Measurements from ENCODE around the gene OMP.
"Not testable (repeated sequence)": the region's sequence is repeated elsewhere in the genome, so short reads cannot be mapped to it uniquely, and the experiment has no call there.

OMP gene, protein sequence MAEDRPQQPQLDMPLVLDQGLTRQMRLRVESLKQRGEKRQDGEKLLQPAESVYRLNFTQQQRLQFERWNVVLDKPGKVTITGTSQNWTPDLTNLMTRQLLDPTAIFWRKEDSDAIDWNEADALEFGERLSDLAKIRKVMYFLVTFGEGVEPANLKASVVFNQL

DNA sequence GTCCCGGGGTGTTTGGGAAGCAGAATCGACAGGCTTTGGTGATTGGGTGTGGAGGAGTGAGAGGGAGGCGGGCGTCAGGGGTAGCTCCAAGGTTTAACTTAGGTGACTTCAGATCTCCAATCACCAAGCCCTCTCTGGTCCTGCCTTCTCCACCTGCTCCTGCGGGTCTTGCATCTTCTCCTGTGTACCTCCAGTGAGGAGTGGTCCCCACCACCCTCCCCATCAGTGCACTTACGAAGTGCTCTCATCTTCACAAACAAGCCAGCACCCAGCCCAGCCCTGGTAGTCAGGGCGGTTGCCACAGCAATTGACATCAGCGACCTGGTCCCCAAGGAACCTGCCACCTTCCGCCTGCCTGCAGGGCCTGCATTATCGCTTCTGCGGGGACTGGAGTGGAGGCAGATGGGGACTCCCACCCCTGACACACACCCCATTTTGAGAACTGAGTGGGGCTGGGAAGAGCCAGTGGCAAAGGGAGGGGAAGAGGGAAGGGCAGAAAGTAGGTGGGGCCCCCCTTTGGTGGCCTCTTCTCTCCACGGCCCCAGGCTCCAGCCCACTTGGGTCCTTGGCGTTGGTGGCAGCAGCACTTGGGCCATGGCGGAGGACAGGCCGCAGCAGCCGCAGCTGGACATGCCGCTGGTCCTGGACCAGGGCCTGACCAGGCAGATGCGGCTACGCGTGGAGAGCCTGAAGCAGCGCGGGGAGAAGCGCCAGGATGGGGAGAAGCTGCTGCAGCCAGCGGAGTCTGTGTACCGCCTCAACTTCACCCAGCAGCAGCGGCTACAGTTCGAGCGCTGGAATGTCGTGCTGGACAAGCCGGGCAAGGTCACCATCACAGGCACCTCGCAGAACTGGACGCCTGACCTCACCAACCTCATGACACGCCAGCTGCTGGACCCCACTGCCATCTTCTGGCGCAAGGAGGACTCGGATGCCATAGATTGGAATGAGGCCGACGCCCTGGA is at the start of gene OMP:
Gene OMP, plus strand, starts transcription at position 595 of the 965 bp plus-strand sequence. Its CDS starts 0 bp downstream, at position 595.
- DNase-seq, result no peak

DNA sequence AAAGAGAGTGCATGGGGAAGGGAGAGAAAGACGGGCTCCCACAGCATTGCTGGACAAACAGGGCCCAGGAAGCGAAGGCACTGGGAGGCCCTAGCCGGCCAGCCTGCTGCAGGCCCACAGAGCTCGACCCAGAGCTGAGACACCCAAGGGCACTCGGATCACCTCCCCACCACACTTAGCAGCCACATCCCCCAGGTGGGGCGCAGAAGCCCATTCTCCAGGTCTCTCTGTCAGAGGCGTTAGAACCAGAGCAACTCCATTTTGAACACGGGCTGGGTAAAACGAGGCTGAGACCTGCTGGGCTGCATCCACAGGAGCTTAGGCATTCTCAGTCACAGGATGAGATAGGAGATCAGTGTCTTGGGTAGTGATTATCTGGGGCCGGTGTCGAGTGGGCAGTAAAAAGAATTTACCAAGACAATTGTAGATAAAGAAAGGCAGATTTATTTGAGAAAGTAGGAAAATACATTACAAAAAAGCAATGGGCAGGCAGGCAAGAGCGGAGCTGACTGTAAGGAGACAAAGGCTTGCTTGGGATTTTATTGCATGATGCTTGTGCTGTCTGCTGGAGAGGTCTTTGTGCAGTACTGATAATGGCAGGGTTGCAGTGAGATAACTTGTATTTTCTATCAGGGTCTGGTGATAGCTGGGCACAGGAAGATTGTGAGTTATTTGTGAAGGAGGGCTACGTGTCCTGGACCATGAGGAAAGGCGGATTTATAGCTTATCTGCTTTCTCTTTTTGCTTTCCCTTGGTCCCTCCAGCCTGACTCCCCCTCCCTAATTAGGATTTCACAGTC is 49.2 kb upstream of the OMP start:
- no peak for DNase-seq

DNA sequence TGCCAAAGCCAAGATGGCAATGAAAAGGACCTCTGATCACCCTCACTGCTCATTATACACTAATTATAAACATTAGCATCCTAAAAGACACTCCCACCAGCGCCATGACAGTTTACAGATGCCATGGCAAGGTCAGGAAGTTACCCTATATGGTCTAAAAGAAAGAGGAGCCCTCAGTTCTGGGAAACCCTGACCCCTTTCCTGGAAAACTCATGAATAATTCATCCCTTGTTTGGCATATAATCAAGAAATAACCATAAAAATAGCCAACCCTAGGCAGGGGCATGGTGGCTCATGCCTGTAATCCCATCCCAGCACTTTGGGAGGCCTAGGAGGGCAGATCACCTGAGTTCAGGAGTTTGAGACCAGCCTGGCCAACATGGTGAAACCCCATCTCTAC is 48.6 kb upstream of the OMP start:
- no peak for DNase-seq

DNA sequence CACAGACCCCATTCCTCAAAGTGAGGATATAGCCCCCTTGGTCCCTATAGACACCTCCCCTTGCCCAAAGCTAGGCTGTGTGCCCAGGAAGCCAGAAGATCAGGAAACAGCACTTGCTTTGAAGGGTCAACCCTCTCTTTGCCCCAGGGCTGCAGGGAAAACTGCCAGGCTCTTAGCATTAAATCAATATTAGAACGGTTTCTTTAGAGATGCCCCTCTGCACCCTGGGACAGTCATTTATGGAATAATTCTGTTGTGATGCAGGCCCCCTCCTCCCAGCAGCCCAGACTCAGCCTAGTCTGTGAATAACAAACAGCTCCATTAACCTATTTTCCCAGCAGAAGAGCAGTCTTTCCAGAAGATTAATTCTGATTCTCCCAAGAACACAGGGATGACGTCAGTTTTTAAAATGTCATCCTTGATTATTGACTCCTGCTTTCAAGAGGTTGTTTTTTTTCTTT is 47.5 kb upstream of the OMP start:
- no peak for DNase-seq

DNA sequence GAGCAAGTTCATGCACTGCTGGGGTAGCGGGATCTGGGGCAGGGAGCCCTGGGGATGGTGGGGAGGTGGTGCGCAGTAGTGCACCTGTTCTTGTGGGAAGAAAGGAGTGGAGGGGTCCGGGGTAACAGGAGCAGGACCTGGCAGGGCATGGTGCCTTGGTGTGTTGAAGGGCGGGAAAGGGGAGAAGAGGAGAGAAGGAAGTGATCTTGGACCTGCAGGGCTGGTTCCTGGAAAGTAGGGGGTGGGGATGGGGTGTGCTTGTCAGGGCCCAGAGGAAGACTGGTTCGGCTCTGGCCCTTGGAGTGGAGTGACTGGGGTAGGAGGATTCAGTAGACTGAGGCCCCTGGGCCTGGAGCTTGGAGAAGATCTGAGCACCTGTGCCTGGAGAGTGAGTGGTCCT is 46.7 kb upstream of the OMP start:
- DNase-seq, result no peak

DNA sequence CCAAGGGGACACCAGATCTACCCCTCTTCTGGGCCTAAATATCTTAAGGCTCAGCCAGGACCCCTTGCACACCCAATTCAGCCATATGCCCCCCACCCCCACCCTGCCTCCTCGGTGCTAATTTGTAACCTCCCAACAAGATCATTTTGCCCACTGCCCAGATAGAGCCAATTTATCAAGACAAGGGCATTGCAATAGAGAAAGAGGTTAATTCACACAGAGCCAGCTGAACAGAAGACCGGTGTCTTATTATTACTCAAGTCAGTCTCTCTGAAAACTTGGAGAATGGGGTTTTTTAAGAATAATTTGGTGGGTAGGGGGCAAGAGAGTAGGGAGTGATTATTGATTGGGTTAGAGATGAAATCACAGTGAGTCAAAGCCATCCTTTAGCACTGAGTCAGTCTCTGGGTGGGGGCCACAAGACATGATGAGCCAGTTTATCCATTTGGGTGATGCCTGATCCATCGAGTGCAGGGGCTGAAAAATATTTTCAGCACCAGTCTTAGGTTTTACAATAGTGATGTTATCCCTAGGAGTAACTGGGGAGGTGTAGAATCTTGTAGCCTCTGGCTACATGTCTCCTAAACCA is 45.7 kb upstream of the OMP start:
- no peak for DNase-seq

DNA sequence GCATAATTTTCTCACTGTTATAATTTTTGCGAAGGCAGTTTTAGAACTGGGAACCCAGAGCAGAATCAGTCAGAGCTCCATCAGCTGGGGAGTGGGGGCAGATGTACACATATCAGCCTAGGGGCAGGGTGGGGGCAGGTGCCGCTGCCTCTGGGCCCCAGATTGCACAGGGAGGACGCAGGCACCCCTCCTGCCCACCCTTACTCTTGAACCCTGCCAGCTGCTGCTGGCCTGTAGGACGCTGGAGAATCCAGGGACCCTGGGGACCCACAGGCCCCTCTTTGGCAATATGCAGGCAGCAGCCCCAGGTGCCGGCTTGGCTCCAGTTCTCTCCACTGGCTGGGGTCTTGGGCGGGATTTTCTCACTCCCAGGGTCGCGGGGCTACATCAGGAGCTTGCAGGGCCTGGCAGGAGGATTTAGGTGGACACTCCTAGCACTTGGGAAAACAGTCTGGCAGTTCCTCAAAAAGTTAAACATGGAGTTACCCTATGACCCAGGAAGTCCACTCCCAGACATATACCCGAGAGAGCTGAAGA is 44.6 kb upstream of the OMP start:
- no peak for DNase-seq

DNA sequence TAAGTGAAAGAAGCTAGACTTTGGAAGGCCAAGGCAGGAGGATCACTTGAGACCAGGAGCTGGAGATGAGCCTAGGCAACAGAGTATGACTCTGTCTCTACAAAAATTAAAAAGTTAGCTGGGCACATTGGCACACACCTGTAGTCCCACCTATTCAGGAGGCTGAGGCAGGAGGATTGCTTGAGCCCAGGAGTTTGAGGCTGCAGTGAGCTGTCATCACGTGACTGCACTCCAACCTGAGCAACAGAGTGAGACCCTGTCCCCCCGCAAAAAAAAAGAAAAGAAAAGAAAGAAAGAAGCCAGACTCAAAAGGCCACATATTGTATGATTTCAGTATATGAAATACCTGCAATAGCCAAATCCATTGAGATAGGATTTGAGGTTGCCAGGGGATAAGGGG is 43.7 kb upstream of the OMP start:
- no peak for DNase-seq

DNA sequence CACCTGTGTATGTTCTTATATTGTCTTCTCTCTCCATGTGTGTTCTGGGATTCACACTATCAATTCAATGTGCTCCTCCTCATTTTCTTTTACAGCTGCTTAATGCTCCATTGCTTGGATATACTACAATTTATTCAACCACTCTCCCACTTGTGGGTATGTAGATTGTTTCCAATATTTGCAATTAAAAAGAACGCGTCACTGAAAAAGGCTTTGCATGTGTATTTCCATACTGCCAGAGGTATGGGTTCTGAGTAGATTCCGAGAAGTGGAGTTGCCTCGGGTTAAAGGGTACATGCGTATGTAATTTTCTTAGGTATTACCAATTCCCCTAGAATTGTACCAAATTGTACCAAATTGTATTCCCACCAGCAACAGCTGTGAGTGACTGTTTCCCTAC is 42.8 kb upstream of the OMP start:
- no peak for DNase-seq

DNA sequence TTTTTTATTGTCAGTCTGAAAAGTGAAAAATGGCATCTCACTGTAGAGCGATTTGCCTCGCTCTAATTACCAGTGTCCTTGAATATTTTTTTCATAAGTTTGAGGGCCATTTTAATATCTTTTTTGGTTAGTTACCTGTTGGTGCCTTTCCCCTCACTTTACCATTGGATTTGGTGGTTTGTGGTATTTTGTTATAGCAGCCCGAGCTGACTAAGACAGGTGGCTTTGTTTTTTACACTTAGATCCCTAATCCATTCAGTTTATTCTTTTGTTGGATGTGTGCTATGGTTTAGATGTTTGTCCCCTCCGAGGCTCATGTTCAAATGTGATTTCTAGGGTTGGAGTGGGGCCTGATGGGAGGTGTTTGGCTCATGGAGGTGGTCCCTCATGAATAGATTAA is 42.4 kb upstream of the OMP start:
- no peak for DNase-seq

DNA sequence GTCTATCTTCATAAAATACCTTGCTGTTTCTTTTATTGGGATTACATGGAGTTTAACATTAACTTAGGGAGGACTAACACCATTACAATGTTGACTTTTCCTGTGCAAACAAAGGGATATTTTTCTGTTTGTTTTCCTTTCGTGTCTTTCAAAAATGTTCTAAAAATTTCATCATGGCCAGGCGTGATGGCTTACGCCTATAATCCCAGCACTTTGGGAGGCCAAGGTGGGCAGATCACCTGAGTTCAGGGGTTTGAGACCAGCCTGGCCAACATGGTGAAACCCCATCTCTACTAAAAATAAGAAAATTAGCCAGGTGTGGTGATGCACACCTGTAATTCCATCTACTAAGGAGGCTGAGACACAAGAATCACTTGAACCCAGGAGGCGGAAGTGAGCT is 41.4 kb upstream of the OMP start:
- not testable (repeated sequence) for DNase-seq

DNA sequence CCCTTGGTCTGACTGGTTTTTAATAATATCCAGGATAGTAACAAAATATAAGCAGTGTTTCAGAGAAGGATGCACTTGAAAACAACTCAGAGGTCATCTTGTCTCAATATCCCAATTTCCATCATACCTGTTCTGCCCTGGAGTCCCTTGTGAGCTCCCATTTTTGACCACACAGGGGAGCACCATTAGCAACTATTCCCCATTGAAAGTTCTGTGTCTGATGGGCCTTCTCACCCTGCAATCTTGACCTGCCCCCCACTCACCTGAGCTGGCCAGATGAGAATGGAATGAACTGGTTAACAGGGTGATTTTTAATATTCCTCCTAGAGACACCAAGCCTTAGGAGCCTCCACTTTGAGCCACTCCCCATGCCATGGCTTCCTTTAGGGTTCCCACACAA is 39.7 kb upstream of the OMP start:
- DNase-seq, result no peak

DNA sequence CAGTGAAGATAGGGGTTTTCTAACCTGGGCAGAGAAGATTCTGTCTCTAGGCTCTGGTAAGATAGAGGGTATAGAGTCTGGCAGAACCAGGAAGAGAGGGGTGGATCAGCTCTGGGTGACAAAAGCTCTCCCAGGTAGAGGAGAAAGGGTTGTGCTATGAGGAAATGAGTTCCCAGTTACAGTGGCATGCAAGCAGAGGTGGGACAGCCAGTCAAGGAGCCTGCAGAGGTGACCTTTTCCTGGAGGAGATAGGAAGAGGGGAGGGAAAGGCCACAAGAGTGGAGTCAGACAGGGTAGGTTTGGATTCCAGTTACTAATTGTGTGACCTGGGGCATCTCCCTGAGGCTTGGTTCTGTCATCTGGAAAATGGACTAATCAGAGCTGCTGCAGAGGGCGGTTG is 39.2 kb upstream of the OMP start:
- no peak for DNase-seq

DNA sequence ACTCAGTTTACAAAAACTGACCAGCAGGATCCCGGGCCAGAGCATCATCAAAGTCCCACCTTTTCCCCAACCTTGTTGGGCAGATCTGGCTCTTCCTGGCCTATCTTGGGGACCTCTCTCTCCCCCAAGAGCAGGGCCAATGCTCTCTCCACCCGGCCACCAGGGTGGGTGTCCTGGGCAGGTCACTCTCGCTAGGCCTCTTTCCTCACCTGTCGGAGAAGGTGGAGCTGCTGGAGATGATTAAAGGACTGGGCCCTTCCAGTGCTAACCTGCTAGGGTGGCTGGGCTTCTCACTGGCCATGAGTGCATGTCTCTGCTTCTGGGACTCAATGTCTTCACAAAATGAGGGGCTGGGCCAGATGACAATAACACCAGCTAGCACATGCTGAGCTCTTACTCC is 38.8 kb upstream of the OMP start:
- no peak for DNase-seq

DNA sequence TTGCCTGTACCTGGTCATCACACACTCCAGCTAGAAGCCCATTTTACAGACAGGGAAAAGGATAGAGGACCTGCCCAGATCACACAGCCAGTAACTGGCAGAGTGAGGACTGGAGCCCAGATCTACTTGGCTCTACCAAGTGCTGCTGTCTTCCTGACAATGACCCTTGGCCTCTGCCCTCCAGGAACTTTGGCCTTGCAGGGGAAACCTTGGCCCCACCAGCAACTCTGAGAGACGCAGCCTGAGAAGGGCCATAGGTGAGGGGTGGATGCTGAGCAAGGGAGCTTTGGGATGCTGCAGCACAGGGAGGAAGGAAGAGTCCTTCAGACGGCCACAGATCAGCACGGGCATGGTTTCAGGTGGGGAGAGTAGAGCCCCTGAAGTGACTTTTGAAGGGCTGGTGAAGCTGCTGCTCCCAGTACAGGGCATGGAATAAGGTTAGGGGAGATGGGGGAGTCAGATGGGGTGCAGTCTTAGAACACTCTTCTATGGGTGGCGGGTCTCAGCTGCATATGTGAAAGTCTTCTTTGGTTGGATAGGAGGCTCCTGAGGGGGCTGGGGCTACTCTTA is 37.9 kb upstream of the OMP start:
- no peak for DNase-seq

DNA sequence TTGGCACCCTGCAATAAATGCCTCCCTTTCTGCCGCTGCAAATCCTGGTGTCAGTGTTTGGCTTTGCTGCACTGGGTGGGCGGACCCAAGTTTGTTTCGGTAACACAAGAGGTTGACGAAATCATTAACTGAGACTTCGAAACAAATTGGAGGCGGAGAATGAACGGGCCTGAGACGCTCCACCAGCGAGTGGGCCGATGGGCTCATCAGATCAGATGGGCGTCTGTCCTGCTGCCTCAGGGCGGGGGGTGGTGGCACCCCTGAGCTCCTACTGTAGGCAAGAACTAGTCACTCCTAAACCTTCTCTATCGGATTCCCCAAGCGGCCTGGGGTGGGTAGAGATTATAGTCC is 36.8 kb upstream of the OMP start:
- no peak for DNase-seq

DNA sequence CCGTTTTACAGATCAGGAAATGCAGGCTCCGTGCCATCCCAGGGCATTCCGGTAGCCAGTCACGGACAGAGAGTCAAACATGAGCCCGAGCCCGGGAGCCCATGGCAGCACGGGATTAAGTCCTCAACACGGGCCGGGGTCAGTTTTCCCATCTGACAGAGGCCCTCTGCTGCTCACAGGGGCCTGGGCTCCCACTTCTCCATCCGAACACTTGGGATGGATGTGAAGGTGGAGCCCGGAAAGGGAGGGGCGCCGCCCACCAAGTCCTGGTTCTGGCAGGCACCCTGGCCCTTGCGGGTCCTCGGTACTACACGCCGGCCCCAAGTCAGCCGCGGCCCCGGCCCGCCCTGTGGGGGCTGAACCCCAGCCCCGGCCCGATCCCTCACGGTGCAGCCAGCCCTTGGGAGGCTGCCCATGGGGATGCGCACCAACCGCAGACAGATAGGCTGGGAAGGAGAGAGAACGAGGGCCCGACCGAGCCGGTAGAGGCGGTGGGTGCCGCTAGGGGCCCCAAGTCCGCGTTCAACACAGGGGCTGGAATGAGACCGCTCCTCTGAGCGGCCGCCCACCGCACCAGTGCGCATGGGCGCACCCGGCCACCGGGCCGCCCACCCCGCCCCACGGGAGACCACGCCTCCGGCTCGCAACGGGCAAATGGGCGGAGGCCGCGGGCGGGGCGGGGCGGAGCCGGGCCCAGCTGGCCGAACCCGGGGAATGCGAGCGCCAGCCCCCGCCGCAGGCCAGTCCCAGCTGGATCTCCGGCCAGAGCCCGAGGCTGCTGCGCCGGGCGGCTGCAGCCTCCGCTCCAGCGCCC is 36.2 kb upstream of the OMP start, which contains the start of gene CAPN5:
Gene CAPN5, plus strand, starts transcription at position 743 of the 814 bp plus-strand sequence. CDS start 17,916 bp downstream, outside the sequence.
- DNase-seq, result peak; percentile 82

DNA sequence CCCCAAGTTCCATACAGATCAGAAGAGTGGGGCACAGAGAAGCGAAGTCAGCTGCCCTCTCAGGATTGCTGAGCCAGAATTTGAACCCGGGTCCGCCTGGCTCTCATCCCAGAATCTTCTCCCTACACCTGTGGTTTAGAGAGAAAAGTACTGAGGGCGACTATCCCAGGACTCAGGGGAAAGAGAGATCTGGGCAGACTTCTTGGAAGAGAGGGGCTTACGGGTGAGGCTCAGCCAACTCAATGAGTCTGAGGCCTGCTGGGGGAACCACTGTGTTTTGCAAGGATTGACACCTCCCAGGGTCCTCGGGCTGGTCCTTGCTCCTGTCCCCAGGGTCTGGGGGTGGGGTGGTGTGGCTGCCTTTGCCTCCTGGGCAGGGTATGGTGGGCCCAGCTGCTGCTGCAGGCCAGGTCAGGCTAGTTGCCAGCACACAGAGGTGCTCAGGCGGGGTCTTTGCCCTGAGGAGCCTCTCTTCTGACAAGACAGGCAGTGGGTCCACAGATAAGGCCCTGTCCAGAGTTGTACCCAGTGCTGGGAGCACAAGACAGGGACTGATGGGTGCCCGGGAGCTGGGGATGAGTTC is 34.7 kb upstream of the OMP start:
- DNase-seq, result no peak

DNA sequence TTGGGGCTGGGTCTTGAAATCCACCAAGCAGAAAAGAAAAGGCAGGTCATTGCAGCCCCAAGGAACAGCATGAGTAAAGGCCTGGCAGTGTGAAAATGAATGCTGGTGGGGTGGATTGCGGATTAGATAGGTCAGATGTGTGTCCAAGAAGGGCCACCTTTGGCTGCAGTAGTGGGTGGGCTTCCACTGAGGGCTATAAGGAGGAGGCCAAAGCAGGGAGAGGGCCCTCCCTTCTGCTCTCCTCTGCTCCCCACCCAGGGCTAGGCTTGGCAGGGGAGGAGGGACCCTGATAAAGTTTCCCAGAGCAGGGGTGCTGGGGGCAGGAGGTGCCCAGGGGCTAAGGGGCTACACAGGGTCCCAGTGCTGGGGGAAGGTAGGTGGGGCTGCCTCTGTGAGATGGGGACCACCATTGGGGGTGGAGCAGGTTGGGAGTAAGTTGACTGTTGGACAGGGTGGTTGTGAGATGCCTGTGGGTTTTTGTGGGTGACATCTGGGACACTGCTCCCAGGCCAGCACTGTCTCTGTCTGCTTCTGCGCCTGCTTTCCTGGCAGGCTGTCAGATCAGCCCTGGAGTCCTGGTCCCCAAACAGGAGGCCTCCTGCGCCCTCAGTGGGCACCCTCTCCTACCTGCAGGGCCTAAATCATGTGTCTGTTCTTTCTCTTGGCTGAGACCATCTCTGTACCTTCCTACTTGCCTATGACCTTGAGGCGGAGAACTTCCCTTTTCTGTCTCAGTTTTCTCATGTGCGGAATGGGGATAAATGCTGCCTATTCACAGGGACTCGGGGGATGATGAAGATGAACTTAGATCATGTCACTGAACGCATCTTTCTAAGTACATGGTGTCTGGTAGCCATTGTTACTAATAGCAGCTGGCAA is 33.9 kb upstream of the OMP start:
- DNase-seq, result no peak

DNA sequence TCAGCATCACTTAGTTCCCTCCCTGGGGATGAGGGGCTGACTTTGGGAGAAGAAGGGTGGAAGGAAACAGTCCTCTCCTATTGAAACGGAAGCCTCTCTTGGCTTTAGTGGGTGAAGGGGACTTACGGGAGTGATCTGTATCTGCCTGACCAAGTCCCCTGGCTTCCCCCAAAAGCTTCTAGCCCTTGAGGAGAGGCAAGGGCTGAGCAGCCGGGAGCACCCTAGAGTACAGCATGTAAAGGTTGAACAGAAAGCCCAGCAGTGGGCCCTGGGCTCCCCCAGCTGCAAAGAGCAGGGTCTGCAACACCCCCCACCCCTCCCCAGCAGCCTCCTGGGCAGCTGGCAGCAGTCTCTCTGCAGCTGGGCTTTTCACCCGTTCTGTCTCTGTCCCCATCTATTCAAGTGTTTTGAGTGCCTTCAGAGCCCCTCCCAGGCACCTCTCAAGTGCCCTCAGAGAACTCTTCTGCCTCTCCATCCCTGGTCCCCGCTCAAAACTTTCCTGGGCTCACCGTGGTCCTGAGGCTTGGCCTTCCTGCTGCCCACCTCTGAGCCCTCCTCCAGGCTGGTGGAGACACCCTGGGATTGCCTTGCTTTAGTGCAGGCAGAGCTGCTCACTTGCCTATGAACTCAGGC is 33.2 kb upstream of the OMP start:
- no peak for DNase-seq
